IPS DF 6.9 (cell line): ENCODE measurements around the gene LRRFIP1.
"Not testable (repeated sequence)": the region's sequence is repeated elsewhere in the genome, so short reads cannot be mapped to it uniquely, and the experiment has no call there.

Source experiments
- DNase-seq: peaks from one replicate; pipeline ENCODE4 v3.0.0-alpha.2; 2013; ENCODE audit warnings: low read depth, low spot score
- H3K27ac ChIP-seq: one replicate; pipeline ENCODE4 v1.5.1; 2013; ENCODE audit warnings: low read length, control low read depth
- H3K27me3 ChIP-seq: 2 replicates; pipeline ENCODE4 v1.6.1; 2013; ENCODE audit warnings: mild to moderate bottlenecking, low read length; ENCODE audit not compliant: control insufficient read depth, insufficient read depth
- H3K36me3 ChIP-seq: 2 replicates; pipeline ENCODE4 v1.6.1; 2013; ENCODE audit warnings: low read length; ENCODE audit not compliant: control insufficient read depth, insufficient read depth
- H3K4me1 ChIP-seq: 2 replicates; pipeline ENCODE4 v1.6.1; 2013; ENCODE audit warnings: low read length; ENCODE audit not compliant: control insufficient read depth, insufficient read depth
- H3K4me3 ChIP-seq: 2 replicates; pipeline ENCODE4 v1.5.1; 2013; ENCODE audit warnings: mild to moderate bottlenecking, low read length
- H3K9me3 ChIP-seq: 2 replicates; pipeline ENCODE4 v1.6.1; 2013; ENCODE audit warnings: low read length, inconsistent platforms; ENCODE audit not compliant: control insufficient read depth, insufficient read depth
- WGBS: extraction: QIAGEN DNeasy Blood & Tissue Kit; methylation state at CpG from one replicate; pipeline ENCODE4 v1.1.7; 2013; ENCODE audit warnings: mixed read lengths, missing lambda C conversion rate; ENCODE audit not compliant: insufficient read length, insufficient coverage; 5-methylcytosine and 5-hydroxymethylcytosine counted together

LRRFIP1 gene

GRCh38 chr2:237783678-237784077 lies 156.3 kb downstream of the LRRFIP1 start:
- H3K36me3 ChIP-seq, H3K4me1 ChIP-seq, H3K4me3 ChIP-seq, H3K27ac ChIP-seq, DNase-seq, H3K9me3 ChIP-seq, H3K27me3 ChIP-seq: not testable (repeated sequence)
- WGBS = no CpG with 5 or more reads among the region's 5 CpGs

- no CpG with 5 or more reads among the region's 4 CpGs for WGBS
- H3K4me3 ChIP-seq = no peak overlapping the region
- H3K4me1 ChIP-seq = no peaks in the 10 kb centered on the region
- H3K27me3 ChIP-seq = no peaks in the 10 kb centered on the region
- no peaks in the 10 kb centered on the region; the same call in 1 of the 2 replicates for H3K9me3 ChIP-seq
- DNase-seq = no peak
- H3K27ac ChIP-seq = no peak overlapping the region
- H3K36me3 ChIP-seq = no peaks in the 10 kb centered on the region
Measured at GRCh38 chr2:237786936-237787335, 159.5 kb downstream of the LRRFIP1 start.

- Histone ChIP-seq H3K27me3 (no peaks in the 10 kb centered on the region), H3K4me3 (no peak overlapping the region), H3K9me3 (no peaks in the 10 kb centered on the region; the same call in 1 of the 2 replicates), H3K36me3 (no peaks in the 10 kb centered on the region), H3K27ac (no peak overlapping the region), H3K4me1 (no peaks in the 10 kb centered on the region)
- no peak for DNase-seq
- WGBS = no CpG with 5 or more reads among the region's 4 CpGs
Measured at GRCh38 chr2:237790353-237790752, 163.0 kb downstream of the LRRFIP1 start.

DNA sequence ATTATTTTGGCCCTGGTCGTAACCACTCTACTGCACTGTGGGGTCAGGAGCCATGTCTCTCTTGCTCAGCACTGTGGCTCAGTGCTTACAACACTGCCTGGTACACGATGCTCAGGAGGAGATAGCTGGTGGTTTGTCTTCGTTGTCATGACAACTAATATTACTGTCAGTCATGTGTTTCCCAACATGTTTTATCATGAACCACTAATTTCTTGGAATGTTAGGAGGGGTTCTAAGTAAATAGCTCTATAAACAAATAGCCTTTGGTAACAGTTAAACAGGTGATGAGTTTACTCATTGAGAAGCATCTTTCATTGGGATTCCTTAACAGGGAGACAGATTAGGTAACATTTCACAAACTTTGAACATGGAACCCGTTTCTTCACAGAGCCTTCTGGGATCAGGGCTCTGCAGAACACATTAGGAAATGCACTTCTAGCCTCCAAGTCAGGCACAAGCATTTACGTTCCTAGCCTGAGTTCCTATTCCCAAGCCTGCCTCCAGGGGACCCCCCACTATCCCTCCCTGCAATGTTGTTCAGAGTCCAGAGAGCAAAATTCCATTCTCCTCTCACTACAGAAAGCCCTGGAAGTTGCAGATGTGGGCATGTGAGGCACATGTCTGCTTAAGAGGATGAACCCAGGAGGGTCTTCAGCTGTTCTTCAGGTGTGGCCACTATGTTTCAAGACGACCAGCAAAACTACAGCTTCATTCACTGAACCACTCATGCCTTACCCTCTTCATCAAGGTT lies 164.8 kb downstream of the LRRFIP1 start:
- Histone ChIP-seq H3K4me3 (no peak overlapping the region), H3K9me3 (no peaks in the 10 kb centered on the region)
- WGBS = no CpG with 5 or more reads among the region's 6 CpGs

GRCh38 chr2:237797253-237797652 lies 169.9 kb downstream of the LRRFIP1 start:
- Histone ChIP-seq H3K27me3 (no peaks in the 10 kb centered on the region), H3K4me1 (no peaks in the 10 kb centered on the region), H3K27ac (no peak overlapping the region), H3K4me3 (no peak overlapping the region), H3K9me3 (no peaks in the 10 kb centered on the region), H3K36me3 (no peaks in the 10 kb centered on the region)
- no CpG with 5 or more reads among the region's 3 CpGs for WGBS
- DNase-seq = no peak

More for the DNA sequence above, 164.8 kb downstream of the LRRFIP1 start:
- no peak for DNase-seq
- Histone ChIP-seq H3K4me1 (no peaks in the 10 kb centered on the region), H3K36me3 (no peaks in the 10 kb centered on the region), H3K27me3 (no peaks in the 10 kb centered on the region), H3K27ac (no peak overlapping the region)

DNA sequence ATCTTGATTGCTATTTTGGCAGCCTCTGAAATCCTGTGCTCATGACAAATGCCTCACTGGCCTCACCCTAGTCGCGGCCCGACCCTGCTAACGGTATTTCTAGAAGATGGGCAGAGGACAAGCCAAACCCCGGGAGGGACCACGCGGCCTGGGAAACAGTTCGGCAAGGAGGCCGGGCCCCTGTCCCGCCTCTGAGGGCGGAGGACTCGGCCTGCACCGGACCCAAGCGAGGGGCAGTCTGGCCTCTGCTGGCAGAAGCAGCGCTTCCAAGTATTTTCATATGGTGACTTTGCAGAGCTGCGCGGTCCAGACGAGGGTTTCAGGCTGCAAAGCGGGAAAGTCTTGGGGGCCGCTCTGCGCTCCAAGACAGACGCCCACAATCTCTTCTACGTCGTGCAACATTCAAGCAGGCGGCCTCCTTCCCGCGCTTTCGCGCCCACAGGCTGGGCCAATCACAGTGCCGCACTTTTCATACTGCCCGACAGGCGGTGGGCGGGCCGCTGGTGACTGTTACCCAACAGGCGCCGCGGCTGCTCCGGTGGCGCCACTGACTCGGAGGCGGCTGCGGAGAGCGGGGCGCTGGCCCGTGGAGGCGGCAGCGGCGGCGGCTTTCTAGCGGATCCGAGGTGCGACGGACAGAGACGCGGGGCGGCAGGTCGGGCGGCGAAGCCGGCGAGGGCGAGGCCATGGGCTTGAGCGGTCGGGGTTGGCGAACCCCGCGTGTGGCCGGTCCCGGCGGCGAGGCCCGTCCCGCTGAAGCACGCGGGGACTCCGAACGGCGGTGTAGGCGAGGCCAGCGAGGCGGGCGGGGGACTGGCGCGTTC lies 171.1 kb downstream of the LRRFIP1 start, which contains the start of gene RBM44:
Gene RBM44 (plus strand): TSS at position 544 of the 824 bp plus-strand sequence. CDS start 14,831 bp downstream, outside the sequence.
- H3K27me3 ChIP-seq = no peaks in the 10 kb centered on the region
- H3K4me1 ChIP-seq = no peaks in the 10 kb centered on the region
- H3K27ac ChIP-seq = no peak within 1 kb of the TSS
- DNase-seq = no peak
- no peaks in the 10 kb centered on the region for H3K9me3 ChIP-seq
- no peak within 1 kb of the TSS for H3K4me3 ChIP-seq
- no peaks in the 10 kb centered on the region for H3K36me3 ChIP-seq
- WGBS = no CpG with 5 or more reads among the region's 84 CpGs

DNA sequence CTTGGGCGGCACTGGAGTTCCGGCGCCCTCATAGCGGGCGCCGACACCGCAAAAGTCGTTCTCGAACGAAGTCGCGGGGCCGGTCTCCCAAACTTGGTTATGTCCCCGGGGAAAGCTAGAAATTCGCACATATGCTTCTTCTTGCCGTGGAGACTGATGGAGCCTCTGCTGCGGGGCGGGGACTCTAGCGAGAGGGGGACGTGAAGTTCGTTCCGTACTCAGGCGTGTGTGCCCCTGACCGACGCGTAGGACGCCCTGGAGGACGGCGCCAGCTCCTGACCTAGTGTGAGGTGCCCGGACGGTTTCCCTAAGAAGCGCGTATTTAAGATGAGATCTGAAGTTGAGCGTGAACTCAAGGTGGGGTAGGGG lies 171.7 kb downstream of the LRRFIP1 start:
- Histone ChIP-seq H3K4me1 (no peaks in the 10 kb centered on the region), H3K4me3 (no peak overlapping the region), H3K9me3 (no peaks in the 10 kb centered on the region), H3K36me3 (no peaks in the 10 kb centered on the region), H3K27me3 (no peaks in the 10 kb centered on the region), H3K27ac (no peak overlapping the region)
- DNase-seq = no peak
- WGBS = no CpG with 5 or more reads among the region's 34 CpGs

DNA sequence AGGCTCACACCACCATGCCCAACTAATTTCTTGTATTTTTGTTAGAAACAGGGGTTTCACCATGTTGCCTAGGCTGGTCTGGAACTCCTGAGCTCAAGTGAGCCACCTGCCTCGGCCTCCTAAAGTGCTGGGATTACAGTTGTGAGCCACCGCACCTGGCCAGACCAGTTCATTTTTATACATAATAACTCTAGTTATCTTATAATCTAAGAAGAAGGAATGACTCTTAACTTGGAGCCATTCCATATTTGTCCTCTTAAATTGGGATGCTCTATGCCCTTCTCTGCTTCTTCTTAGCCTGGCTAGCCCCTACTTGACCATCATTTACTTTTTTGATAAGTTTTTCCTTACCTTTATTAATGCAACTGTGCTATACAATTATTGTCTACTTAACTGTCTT lies 174.1 kb downstream of the LRRFIP1 start:
- Histone ChIP-seq H3K27me3 (no peaks in the 10 kb centered on the region), H3K4me3 (no peak overlapping the region), H3K36me3 (no peaks in the 10 kb centered on the region), H3K9me3 (no peaks in the 10 kb centered on the region), H3K27ac (no peak overlapping the region), H3K4me1 (no peaks in the 10 kb centered on the region)
- DNase-seq = no peak
- WGBS = no CpG with 5 or more reads among the region's 2 CpGs

DNA sequence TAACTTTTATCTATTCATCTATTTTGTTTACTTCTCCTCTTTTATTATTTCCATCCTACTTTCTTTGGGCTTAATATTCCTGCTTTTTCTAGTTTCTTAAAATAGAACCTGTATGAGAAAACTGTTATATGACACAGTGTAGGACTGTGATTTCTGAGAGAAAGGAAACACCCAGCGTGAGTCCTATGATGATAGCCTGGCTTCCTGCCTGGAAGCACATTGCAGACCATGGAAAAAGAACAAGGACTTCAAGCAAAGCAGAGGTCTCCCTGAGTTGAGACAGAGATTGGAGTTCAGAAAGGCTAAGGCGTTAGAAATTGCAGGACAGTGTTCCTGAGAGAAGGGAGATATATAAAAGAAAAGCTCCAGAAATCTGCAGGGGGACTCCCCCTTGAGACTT lies 178.9 kb downstream of the LRRFIP1 start:
- no peaks in the 10 kb centered on the region for H3K36me3 ChIP-seq

DNA sequence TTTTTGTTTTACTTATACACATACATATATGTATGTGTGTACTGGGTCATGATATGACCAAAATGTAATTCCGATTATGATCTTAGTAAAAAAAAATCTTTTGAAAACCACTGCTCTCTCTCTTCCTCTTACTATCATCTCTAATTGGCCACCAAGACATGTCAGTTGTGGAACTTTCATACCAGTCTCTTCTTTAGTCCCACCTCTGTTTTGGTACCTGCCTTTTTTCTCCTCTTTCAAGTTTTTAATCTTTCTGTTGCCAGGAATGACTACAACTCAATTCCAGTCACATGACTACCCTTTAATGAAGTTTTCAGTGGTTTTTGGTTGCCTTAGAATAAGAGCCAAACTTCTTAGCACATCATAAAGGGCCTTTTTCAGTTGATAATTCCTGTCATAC lies 188.2 kb downstream of the LRRFIP1 start:
- Histone ChIP-seq H3K27me3 (no peaks in the 10 kb centered on the region), H3K27ac (no peak overlapping the region), H3K9me3 (no peaks in the 10 kb centered on the region), H3K4me1 (no peaks in the 10 kb centered on the region), H3K36me3 (no peaks in the 10 kb centered on the region), H3K4me3 (no peak overlapping the region)
- WGBS = no CpG with 5 or more reads among the region's 1 CpG
- DNase-seq = no peak

More for the DNA sequence above, 178.9 kb downstream of the LRRFIP1 start:
- no peaks in the 10 kb centered on the region for H3K27me3 ChIP-seq
- H3K4me3 ChIP-seq = no peak overlapping the region
- no peaks in the 10 kb centered on the region for H3K4me1 ChIP-seq
- H3K9me3 ChIP-seq = no peaks in the 10 kb centered on the region
- DNase-seq = no peak
- no CpG with 5 or more reads among the region's 2 CpGs for WGBS
- H3K27ac ChIP-seq = no peak overlapping the region
